ENCODE results near the gene CFAP74.

DNA sequence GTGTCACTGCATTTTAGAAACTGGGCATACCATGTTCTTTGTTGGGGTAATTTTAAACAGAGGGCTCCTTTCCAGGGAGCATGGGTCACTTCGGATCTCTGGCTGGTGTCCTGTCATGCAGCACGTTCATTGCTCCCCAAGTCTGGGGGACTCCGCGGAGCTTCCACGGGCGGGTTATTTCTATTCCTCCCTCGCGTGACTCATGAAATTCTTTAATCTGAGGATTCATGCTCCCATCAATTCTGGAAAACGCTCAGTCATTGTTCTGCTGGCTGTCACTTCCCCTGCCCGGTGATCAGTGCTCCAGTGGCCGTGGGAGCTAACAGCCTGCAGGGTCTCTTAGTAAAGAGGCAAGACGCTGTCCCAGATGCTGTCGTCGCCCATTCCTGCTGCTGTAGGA is 28.1 kb downstream of the CFAP74 start:
- TF ChIP-seq CTCF (IDR thresholded peaks at IDR 0.05) = no peak
- no peak for TF ChIP-seq POLR2AphosphoS5 (IDR thresholded peaks at IDR 0.05)
